Thyroid gland (tissue), 4 donors: ENCODE measurements around the gene NFKBIB.

Experiments
- POLR2A ChIP-seq, 2 donors: fragments of 450-650 bp; IDR thresholded peaks; one replicate each; pipeline ENCODE4 v1.6.1; 2017; ENCODE audit warnings: antibody characterized with exemption in 2 of 2, mild to moderate bottlenecking in 2 of 2, moderate library complexity in 1 of 2
- TF ChIP-seq, protein P1 (sequence below), 6 experiments: fragments of 200-600 bp in 3 of 6; fragments of 450-650 bp in 3 of 6; sonication (generic) in 3 of 6; IDR thresholded peaks; one replicate each; pipeline ENCODE4 v1.5.1; 2016 to 2019; ENCODE audit warnings: antibody characterized with exemption in 6 of 6, mild to moderate bottlenecking in 2 of 6, inconsistent platforms in 1 of 6, moderate library complexity in 1 of 6

DNA sequence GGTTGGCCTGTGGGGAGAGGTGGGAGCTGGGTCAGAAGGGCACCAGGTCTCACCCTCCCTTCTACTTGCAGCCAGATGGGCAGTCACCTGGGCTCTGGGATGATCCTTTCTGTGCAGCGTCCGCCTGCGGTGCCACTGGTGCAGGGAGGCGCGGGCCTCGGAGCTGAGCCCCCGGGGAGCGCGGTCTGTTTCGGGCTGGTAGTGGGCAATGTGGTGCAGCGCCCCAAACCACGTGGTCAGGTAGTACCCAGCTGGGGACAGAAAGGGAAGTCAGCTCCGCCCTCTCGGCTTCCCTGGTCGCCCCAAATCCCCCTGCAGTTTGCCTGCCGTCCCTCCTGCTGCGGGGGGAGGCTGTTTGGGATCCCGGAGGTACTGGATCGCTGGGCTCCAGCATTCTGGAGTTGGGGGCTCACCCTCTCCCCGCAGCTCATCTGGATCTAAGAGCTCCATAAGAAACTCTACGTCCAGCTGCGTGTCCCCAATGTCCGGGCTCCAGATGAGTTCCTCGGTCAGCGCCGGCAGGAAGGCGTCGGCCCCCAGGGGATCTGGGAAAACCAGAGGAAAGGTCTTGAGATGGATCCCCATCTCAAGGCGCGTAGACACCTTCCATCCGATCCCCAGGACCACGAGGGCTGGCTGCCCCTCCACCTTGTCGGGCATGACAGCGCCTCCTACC, 30.5 kb upstream of the NFKBIB start:
- TF ChIP-seq, protein P1, sequence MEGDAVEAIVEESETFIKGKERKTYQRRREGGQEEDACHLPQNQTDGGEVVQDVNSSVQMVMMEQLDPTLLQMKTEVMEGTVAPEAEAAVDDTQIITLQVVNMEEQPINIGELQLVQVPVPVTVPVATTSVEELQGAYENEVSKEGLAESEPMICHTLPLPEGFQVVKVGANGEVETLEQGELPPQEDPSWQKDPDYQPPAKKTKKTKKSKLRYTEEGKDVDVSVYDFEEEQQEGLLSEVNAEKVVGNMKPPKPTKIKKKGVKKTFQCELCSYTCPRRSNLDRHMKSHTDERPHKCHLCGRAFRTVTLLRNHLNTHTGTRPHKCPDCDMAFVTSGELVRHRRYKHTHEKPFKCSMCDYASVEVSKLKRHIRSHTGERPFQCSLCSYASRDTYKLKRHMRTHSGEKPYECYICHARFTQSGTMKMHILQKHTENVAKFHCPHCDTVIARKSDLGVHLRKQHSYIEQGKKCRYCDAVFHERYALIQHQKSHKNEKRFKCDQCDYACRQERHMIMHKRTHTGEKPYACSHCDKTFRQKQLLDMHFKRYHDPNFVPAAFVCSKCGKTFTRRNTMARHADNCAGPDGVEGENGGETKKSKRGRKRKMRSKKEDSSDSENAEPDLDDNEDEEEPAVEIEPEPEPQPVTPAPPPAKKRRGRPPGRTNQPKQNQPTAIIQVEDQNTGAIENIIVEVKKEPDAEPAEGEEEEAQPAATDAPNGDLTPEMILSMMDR (IDR thresholded peaks at IDR 0.05) = no peak
- TF ChIP-seq POLR2A (IDR thresholded peaks at IDR 0.05) = no peak
